ENCODE data around the gene MYOC. TPM values are rescaled to one million over a fixed set of nuclear protein-coding genes. Genes with fewer than 3 reads are reported as not detected.

The MYOC gene
- not detected in 2 replicates for total RNA-seq (2021)
- long read RNA-seq, result 0 reads

DNA sequence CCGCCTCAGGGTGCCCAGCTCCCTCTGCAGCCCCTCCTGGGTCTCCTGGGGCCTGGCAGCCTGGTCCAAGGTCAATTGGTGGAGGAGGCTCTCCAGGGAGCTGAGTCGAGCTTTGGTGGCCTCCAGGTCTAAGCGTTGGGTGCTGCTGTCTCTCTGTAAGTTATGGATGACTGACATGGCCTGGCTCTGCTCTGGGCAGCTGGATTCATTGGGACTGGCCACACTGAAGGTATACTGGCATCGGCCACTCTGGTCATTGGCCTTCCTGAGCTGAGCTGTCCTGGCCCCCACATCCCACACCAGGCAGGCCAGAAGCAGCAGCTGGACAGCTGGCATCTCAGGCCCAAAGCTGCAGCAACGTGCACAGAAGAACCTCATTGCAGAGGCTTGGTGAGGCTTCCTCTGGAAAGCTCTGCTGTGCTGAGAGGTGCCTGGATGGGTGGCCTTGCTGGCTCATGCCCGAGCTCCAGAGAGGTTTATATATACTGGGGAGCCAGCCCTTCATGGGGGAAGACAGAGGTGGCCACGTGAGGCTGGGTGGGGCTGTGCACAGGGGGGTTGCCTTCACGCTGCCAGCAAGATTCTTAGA, at the start of gene MYOC:
TSS of gene MYOC (minus strand) at position 455 of the 589 bp plus-strand sequence. CDS start at position 378, 77 bp downstream.
- H2AK5ac ChIP-seq (ENCODE audit: insufficient read length, low read length), result no peak within 1 kb of the TSS
- H2BK5ac ChIP-seq (ENCODE audit: insufficient read length, low read length), result no peak within 1 kb of the TSS
- no peak within 1 kb of the TSS for H3K56ac ChIP-seq (ENCODE audit: insufficient read length, low read depth, low read length)
- no peaks in the 10 kb centered on the region for H3K79me2 ChIP-seq (ENCODE audit: insufficient read depth, low read length)
- H3K9me3 ChIP-seq (ENCODE audit: control insufficient read depth, low read depth, low read length), result no peaks in the 10 kb centered on the region
- H3K27ac ChIP-seq (ENCODE audit: insufficient read length, low read depth, low read length), result no peak within 1 kb of the TSS
- no peak within 1 kb of the TSS for H3K14ac ChIP-seq (ENCODE audit: insufficient read depth, low read length)
- no peaks in the 10 kb centered on the region for H3K36me3 Mint-ChIP-seq (ENCODE audit: insufficient read depth in 1 of 3, low read depth in 3 of 3)
- H3K23ac ChIP-seq (ENCODE audit: insufficient read length, low read depth, low read length), result no peak within 1 kb of the TSS
- no peaks in the 10 kb centered on the region; the same call in 1 of the 2 replicates for H3K4me1 ChIP-seq (ENCODE audit: insufficient read depth, low read length)
- no peak within 1 kb of the TSS for H3K4me2 ChIP-seq (ENCODE audit: insufficient read depth, insufficient read length, low read length)
- WGBS (ENCODE audit: extremely low coverage, insufficient read length, low lambda C conversion rate), result no CpG with 5 or more reads among the region's 8 CpGs
- no peak within 1 kb of the TSS for H2BK15ac ChIP-seq (ENCODE audit: low read depth, low read length)
- peaks cover 4% of the 10 kb centered on the region; the same call in 1 of the 2 replicates for H3K27me3 Mint-ChIP-seq (ENCODE audit: low read depth)
- no peaks in the 10 kb centered on the region for H3K9me3 Mint-ChIP-seq
- H4K5ac ChIP-seq (ENCODE audit: insufficient read length, low read depth, low read length), result no peak within 1 kb of the TSS
- no peaks in the 10 kb centered on the region for H3K27me3 ChIP-seq (ENCODE audit: insufficient read depth, low read length)
- no peak within 1 kb of the TSS for H4K91ac ChIP-seq (ENCODE audit: insufficient read length, low read depth, low read length)
- H2BK120ac ChIP-seq (ENCODE audit: low read depth, low read length, poor library complexity, severe bottlenecking), result no peak within 1 kb of the TSS
- no peaks in the 10 kb centered on the region for H3K79me1 ChIP-seq (ENCODE audit: insufficient read depth, low read depth, low read length, poor library complexity, severe bottlenecking)
- no peaks in the 10 kb centered on the region for H3K23me2 ChIP-seq (ENCODE audit: insufficient read length, low read depth, low read length, poor library complexity, severe bottlenecking)
- no peak within 1 kb of the TSS for H2BK12ac ChIP-seq (ENCODE audit: insufficient read length, low read depth, low read length)
- H4K8ac ChIP-seq (replicated peaks; ENCODE audit: insufficient read length, low read depth, low read length), result no peak within 1 kb of the TSS
- no peak within 1 kb of the TSS for H3K9ac ChIP-seq (ENCODE audit: extremely low read depth, insufficient read length, low read length)
- no peaks in the 10 kb centered on the region for H4K20me1 ChIP-seq (ENCODE audit: control insufficient read depth, insufficient read depth, insufficient read length)
- H3K4me3 Mint-ChIP-seq, result no peak within 1 kb of the TSS
- H2AFZ ChIP-seq (ENCODE audit: low read length), result no peak within 1 kb of the TSS
- H3T11ph ChIP-seq (ENCODE audit: low read length), result no peak within 1 kb of the TSS
- no peak within 1 kb of the TSS for H3K4ac ChIP-seq (ENCODE audit: low read depth, low read length)
- TF ChIP-seq, protein P1, sequence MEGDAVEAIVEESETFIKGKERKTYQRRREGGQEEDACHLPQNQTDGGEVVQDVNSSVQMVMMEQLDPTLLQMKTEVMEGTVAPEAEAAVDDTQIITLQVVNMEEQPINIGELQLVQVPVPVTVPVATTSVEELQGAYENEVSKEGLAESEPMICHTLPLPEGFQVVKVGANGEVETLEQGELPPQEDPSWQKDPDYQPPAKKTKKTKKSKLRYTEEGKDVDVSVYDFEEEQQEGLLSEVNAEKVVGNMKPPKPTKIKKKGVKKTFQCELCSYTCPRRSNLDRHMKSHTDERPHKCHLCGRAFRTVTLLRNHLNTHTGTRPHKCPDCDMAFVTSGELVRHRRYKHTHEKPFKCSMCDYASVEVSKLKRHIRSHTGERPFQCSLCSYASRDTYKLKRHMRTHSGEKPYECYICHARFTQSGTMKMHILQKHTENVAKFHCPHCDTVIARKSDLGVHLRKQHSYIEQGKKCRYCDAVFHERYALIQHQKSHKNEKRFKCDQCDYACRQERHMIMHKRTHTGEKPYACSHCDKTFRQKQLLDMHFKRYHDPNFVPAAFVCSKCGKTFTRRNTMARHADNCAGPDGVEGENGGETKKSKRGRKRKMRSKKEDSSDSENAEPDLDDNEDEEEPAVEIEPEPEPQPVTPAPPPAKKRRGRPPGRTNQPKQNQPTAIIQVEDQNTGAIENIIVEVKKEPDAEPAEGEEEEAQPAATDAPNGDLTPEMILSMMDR (conservative IDR thresholded peaks at IDR 0.05), result no peak
- no peak for DNase-seq
- H2BK20ac ChIP-seq (ENCODE audit: low read depth, low read length, poor library complexity, severe bottlenecking), result no peak within 1 kb of the TSS
- no peak within 1 kb of the TSS for H3K18ac ChIP-seq (ENCODE audit: insufficient read length, low read depth, low read length)
- no peak within 1 kb of the TSS; a peak in 1 of 7 replicates for H3K27ac Mint-ChIP-seq
- H3K4me1 Mint-ChIP-seq, result peaks cover 12 to 14% of the 10 kb centered on the region in 2 experiments
